ENCODE data around the gene TMEM63A. TPM values are rescaled to one million over a fixed set of nuclear protein-coding genes. Genes with fewer than 3 reads are reported as not detected.

TMEM63A gene
- total RNA-seq, 1 experiment from 2014 or later = 9.4 TPM

DNA sequence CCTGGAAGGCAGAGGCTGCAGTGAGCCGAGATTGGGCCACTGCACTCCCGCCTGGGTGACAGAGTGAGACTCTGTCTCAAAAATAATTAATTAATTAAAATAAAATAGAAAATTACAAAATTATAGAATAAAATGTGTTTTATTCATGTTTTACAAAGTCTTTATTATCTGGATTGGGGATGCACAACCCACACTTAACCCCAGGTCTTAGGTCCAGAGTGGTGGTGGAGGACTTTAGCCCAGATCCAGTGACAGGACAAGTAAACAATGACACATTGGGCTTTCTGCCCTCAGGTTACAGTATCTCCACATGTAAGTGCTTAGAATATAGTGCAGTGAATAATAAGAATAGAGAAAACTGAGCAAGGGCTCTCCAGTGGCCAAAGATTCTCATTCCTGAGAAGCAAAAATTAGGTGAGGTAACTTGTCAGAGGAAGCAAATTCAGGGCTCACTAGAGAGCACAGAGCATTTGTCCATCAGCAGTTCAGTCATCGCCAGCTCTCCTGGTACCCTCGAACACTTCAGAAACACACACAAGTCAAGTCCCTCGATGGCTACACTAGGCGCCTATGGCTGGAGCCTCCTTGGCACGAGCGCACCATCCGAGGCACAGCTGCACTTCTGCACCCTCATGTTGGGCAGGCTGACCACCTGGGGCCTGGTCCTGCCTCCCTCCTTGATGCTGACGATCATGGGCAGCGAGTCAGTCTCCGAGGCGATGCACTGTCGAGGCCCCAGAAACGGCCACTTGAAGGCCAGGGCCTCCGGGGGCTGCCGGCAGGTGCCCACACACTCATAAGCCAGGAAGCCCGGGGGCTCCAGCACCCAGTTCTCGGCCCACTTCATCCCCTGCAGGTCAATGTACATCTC is 4.2 kb upstream of the TMEM63A start:
- DNase-seq (ENCODE audit: low read depth in 1 of 2, low spot score in 2 of 2) = no peak
- H3K4me1 ChIP-seq (replicated peaks) = peaks cover 6% of the 10 kb centered on the region

DNA sequence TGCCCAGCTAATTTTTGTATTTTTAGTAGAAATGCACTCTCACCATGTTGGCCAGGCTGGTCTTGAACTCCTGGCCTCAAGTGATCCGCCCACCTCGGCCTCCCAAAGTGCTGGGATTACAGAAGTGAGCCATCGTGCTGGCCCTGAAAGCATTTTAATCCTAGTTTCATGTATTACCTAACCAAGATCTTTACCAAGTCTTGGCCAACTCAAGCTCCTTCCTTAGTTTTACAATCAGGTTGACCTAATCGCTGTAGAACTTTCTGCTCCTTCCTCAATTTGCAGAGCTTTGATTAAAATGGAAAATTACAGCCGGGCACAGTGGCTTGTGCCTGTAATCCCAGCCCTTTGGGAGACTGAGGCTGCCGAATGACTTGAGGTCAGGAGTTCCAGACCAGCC is 3.2 kb upstream of the TMEM63A start:
- peaks cover 16% of the 10 kb centered on the region for H3K4me1 ChIP-seq (replicated peaks)
- no peaks in the 10 kb centered on the region for H3K9me3 ChIP-seq (replicated peaks)
- H3K27ac ChIP-seq = no peak overlapping the region
- no peak overlapping the region for H3K4me3 ChIP-seq
- H3K27me3 ChIP-seq (replicated peaks) = no peaks in the 10 kb centered on the region
- no peak for DNase-seq (ENCODE audit: low read depth in 1 of 2, low spot score in 2 of 2)
- peaks cover 6% of the 10 kb centered on the region for H3K36me3 ChIP-seq

More for the DNA sequence above, 4.2 kb upstream of the TMEM63A start:
- Histone ChIP-seq H3K9me3 (replicated peaks) (no peaks in the 10 kb centered on the region), H3K4me3 (no peak overlapping the region), H3K27ac (no peak overlapping the region), H3K36me3 (peaks cover 4% of the 10 kb centered on the region), H3K27me3 (replicated peaks) (no peaks in the 10 kb centered on the region)

DNA sequence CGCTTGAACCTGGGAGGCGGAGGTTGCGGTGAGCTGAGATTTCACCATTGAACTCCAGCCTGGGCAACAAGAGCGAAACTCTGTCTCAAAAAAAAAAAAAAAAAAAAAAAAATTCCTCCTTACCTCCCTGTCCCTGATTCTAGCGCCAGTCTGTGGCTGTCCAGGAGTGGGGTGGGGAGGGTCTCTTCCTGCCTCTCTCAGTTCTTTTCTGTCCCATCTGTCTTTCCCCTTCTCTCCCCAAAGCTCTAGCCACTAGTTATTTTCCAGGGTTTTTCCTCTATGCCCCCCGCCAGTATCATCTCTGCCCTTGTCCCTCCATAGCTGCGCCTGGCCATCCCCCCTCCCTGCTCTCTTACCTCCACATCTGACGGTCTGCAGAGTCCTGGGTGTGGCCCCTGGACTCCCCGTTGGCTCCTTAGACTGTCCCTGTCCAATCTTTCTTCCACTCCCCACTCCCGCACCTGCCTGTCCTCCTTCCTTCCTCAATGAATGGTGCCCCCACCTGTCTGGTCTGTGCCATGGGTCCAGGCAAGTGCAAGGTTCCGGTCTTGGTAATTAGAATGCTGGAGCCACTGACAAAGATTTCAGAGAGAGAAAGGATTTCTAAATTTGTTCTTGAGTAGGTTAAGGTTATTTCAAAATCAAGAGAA is 1.6 kb upstream of the TMEM63A start:
- no peak for DNase-seq (ENCODE audit: low read depth in 1 of 2, low spot score in 2 of 2)
- Histone ChIP-seq H3K9me3 (replicated peaks) (no peaks in the 10 kb centered on the region), H3K4me1 (replicated peaks) (peaks cover 16% of the 10 kb centered on the region), H3K27me3 (replicated peaks) (no peaks in the 10 kb centered on the region), H3K36me3 (peaks cover 12% of the 10 kb centered on the region), H3K27ac (no peak overlapping the region), H3K4me3 (peak overlapping the region; percentile 72; the same call in 1 of the 2 replicates)

DNA sequence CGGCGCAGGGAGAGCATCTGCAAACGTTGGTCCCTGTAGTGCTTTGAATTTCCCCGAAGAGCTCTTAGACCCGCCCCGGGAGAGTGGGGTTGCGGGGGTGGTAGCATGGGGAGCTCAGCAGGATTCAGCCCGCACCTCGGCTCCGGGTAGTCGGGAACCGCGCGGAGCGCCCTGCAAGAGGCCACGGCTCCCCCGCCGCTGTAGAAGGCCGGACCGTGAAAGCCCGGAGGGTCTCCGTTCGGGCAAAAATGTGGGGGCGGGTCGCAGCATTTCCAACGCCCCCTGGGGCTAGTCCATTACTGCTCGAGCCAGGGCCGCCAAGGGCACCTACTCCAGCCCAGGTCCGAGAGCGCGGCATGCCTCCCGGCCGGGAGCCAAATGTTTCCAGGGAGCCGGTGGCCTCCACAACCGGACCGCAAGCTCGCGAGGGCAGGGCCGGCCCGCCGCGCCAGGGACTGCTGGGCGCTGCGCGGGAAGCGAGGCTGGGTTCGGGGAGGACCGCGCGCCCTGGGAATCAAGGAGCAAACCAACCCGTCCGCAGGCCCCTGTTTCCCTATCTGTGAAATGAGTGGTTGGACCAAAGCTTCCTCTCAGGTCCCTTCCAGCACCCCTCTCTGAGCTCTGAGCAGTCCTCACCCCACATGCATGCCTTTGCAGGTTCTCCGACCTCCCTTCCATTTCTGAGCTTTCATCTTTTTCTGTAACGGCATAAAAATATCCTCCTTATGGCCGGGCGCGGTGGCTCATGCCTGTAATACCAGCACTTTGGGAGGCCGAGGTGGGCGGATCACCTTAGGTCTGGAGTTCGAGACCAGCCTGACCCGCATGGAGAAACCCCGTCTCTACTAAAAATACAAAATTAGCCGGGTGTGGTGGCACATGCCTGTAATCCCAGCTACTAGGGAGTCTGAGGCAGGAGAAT is 775 bp upstream of the TMEM63A start:
- H3K4me1 ChIP-seq (replicated peaks) = peaks cover 16% of the 10 kb centered on the region
- no peaks in the 10 kb centered on the region for H3K9me3 ChIP-seq (replicated peaks)
- peak overlapping the region; percentile 72 for H3K4me3 ChIP-seq
- H3K27me3 ChIP-seq (replicated peaks) = no peaks in the 10 kb centered on the region
- peak overlapping the region; percentile 69 for H3K27ac ChIP-seq
- peaks cover 20% of the 10 kb centered on the region for H3K36me3 ChIP-seq
- peak; percentile 62 to 72 for DNase-seq (ENCODE audit: low read depth in 1 of 2, low spot score in 2 of 2)

DNA sequence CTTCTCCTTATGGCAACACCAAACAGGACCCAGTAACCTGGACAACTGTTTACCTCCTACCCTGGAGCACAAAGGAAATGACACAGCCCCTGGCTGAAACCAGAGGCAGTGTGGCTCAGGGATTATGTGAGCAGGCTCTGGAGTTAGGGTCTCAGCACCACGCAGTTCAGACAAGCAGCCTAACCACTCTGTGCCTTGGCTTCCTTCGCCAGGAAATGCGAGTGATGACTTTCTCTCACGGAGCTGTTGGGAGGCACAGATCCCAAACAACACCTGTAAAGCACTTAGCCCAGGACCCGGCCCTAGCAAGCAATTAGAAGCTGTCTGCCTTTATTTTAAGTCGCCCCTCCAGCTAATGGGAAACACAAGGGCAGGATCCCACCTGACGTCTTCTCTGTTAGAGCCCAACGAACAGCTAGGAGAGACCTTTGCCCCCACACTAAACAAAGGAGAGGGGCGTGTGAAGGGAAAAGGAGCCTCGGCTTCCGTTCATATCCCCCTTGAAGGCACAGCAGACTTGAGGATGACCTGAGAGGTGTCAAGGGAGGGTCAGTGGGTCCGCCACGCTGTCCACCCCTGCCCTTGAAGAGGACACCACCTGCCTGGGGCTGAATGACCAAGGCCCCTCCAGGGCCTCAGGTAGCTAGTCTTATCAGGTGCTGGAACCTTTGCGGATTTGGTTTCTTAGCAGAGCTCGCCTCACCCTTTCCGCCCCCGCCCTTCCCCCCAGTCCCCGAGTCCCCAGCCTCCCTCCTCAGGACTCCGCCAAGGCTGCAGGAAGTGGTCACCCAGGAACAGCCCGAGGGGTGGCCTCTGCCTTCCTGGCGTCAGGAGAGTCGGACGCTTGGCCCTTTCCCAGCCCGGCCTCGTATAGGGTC is 860 bp downstream of the TMEM63A start:
- Histone ChIP-seq H3K27ac (peak overlapping the region; percentile 69), H3K4me1 (replicated peaks) (peaks cover 23% of the 10 kb centered on the region), H3K4me3 (peak overlapping the region; percentile 72), H3K27me3 (replicated peaks) (no peaks in the 10 kb centered on the region), H3K36me3 (peaks cover 36% of the 10 kb centered on the region), H3K9me3 (replicated peaks) (no peaks in the 10 kb centered on the region)
- DNase-seq (ENCODE audit: low read depth in 1 of 2, low spot score in 2 of 2) = peak; percentile 7 to 76

DNA sequence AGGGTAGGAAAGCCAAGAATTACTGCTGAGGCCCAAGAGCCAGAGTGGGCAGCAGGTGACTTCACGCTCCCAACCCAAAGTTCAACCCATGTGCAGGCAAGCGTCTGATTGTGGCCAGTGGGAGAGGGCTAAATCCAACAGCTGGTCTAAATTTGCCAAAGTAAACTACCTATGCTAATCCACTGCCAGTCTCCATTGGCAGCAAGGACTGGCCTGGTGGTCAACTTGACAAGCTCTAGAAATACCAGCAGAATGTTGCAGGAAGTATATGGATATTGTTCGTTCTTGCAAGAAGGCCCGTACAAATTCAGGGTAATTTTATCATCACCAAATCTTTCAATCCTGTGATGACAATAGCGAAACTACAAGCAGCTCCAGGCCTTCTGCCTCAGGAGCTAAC is 1.5 kb downstream of the TMEM63A start:
- Histone ChIP-seq H3K36me3 (peaks cover 40% of the 10 kb centered on the region), H3K4me3 (no peak overlapping the region), H3K4me1 (replicated peaks) (peaks cover 23% of the 10 kb centered on the region), H3K27ac (no peak overlapping the region; the same call in 1 of the 2 replicates), H3K9me3 (replicated peaks) (no peaks in the 10 kb centered on the region), H3K27me3 (replicated peaks) (no peaks in the 10 kb centered on the region)
- DNase-seq (ENCODE audit: low read depth in 1 of 2, low spot score in 2 of 2) = no peak

DNA sequence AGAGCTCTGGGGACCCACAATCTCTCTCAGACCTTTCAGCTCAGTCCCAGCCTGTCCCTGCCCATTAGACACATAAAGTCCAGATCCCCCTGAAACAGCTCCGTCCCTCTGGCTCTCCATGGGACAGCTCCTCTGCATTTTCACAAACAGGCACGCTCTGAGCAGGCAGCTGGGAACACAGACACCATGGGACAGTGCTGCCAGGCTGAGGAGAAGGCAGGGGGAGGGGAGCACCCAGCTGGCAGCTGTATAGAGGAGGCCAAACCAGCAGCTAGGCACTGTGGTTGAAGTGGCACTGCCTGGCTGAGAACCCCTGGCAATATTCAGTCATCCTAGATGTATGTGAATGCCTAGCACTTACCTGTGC is 2.0 kb downstream of the TMEM63A start:
- peaks cover 45% of the 10 kb centered on the region for H3K36me3 ChIP-seq
- no peaks in the 10 kb centered on the region for H3K27me3 ChIP-seq (replicated peaks)
- no peak overlapping the region for H3K4me3 ChIP-seq

DNA sequence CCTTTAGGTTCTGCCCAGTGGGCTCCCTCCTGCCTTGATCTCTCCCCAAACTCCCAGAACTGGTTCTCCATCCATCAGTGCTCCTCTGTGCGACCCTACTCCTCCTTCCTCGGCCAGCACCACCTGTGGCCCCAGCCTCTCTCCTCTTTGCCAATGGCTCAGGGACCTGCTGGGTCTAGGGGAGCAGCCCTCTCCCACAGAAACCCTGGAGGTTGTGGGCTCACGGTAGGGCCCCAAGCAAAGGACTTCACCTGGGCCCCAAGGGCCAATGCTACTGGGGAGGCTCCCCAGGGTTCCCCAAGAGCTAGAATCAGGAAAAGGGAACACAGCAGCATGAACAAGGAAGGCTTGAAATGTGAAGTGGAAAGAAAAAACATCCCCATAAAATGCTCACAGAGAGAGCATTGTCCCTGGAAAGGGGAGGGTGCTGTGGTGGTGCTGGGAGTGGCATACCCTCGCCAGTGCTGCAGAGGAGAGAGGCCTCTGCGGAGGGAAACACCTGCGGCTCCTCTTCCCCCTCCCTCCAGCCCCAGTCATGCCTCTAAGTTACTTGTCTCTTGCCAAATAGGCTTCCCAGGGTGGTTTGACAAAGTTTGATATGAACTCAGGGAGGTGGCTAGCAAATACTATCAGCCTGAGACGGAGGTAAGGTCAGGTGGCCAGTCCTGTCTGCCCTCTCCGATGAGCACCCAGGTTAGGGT is 2.5 kb downstream of the TMEM63A start:
- H3K4me3 ChIP-seq = no peak overlapping the region
- H3K27me3 ChIP-seq (replicated peaks) = no peaks in the 10 kb centered on the region
- no peak for DNase-seq (ENCODE audit: low read depth in 1 of 2, low spot score in 2 of 2)
- H3K36me3 ChIP-seq = peaks cover 50% of the 10 kb centered on the region
- H3K4me1 ChIP-seq (replicated peaks) = peaks cover 23% of the 10 kb centered on the region
- no peaks in the 10 kb centered on the region for H3K9me3 ChIP-seq (replicated peaks)
- no peak overlapping the region for H3K27ac ChIP-seq

More for the DNA sequence above, 2.0 kb downstream of the TMEM63A start:
- no peak overlapping the region for H3K27ac ChIP-seq
- no peaks in the 10 kb centered on the region for H3K9me3 ChIP-seq (replicated peaks)
- no peak for DNase-seq (ENCODE audit: low read depth in 1 of 2, low spot score in 2 of 2)
- peaks cover 23% of the 10 kb centered on the region for H3K4me1 ChIP-seq (replicated peaks)

DNA sequence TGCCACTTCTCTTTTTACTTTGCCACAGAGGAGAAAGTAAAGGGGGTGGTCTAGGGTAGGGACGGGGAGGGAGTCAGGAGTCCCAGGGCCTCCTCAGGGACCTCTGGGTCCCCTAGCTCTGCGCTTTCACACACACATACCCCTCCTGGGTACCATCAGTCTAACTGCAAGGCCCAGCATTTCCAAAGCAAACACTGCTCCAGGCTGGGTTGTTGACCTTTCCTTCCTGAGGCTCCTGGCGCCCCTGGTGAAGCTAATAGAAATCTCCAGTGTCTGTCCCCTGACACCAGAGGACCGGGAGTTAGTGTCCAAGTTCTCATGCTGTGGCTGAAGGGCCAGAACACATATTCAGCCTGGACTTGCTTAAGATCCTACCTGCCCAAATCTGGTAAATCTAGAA is 3.9 kb downstream of the TMEM63A start:
- Histone ChIP-seq H3K4me3 (no peak overlapping the region), H3K36me3 (peaks cover 64% of the 10 kb centered on the region), H3K27ac (no peak overlapping the region), H3K4me1 (replicated peaks) (peaks cover 21% of the 10 kb centered on the region), H3K9me3 (replicated peaks) (no peaks in the 10 kb centered on the region), H3K27me3 (replicated peaks) (no peaks in the 10 kb centered on the region)
- DNase-seq (ENCODE audit: low read depth in 1 of 2, low spot score in 2 of 2) = no peak

DNA sequence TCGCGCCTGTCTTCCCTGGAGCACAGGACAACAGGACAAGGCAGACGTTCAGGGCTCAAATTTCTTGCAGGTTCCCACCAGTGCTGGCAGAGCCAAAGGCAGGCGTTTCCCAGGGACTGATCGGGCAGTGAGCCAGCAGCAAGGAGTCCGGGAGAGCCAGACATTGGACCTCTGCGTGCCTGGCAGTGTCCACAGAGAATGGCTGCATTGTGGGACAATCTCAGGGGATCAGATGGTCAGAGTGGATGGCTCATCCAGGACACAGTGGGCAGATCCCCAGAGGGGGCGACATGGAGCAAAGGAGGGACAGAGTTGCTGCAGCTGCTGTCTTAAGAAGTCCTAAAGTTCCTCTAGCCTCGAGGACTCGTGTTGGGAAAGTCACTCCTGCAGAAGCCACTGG is 4.6 kb downstream of the TMEM63A start:
- Histone ChIP-seq H3K27ac (no peak overlapping the region), H3K27me3 (replicated peaks) (no peaks in the 10 kb centered on the region), H3K4me1 (replicated peaks) (peaks cover 18% of the 10 kb centered on the region), H3K4me3 (no peak overlapping the region), H3K36me3 (peaks cover 69% of the 10 kb centered on the region), H3K9me3 (replicated peaks) (no peaks in the 10 kb centered on the region)
- DNase-seq (ENCODE audit: low read depth in 1 of 2, low spot score in 2 of 2) = peak in 1 of 2 experiments; percentile 62

DNA sequence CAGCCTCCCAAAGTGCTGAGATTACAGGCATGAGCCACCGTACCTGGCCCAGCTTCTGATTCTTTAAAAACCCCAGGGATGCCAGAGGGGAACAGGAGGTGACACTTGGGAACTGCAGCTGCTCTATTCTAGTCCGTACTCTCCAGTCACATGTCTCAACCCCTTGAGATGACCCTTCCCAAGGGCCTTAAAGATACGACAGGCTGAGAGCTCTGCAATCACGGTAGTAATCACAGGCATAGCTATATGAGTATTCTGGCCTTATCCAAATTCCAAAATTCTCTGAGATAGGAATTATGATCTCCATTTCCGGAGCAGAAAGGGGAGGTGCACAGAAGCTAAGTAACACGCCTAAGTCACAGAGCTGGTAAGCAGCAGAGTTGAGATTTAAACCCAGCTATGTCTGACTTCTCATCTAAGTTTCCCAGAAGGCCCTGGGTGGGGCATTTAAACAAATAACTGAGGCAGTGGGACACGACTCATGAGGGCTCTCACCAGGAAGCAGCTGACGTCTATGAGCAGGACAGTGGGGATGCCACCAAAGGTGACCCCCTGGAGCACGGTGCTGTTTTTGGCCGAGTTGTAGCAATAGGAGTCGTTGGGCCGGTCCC is 5.2 kb downstream of the TMEM63A start:
- Histone ChIP-seq H3K4me1 (replicated peaks) (peaks cover 18% of the 10 kb centered on the region), H3K36me3 (peaks cover 66% of the 10 kb centered on the region), H3K9me3 (replicated peaks) (no peaks in the 10 kb centered on the region), H3K27me3 (replicated peaks) (no peaks in the 10 kb centered on the region), H3K4me3 (no peak overlapping the region), H3K27ac (no peak overlapping the region)
- DNase-seq (ENCODE audit: low read depth in 1 of 2, low spot score in 2 of 2) = no peak

All from SJSA1 (cell line).